Thymus (tissue), 11 donors: ENCODE results near the gene PHACTR4. TPM values are rescaled to one million over a fixed set of nuclear protein-coding genes. Genes with fewer than 3 reads are reported as not detected.
"Not testable (repeated sequence)": the region's sequence is repeated elsewhere in the genome, so short reads cannot be mapped to it uniquely, and the experiment has no call there.

Experiments
- DNase-seq, 9 donors: peaks; one replicate each; pipeline ENCODE4 v3.0.0-alpha.2; 2013; ENCODE audit warnings: low spot score in 9 of 9, low read depth in 6 of 9, missing footprints in 1 of 9
- H3K27ac ChIP-seq, 2 donors: one replicate each; pipeline ENCODE4 v1.5.1; 2013; ENCODE audit warnings: control low read depth in 1 of 2, low read depth in 1 of 2, low read length in 1 of 2, mild to moderate bottlenecking in 1 of 2, moderate library complexity in 1 of 2
- H3K27me3 ChIP-seq, 2 donors: one replicate each; pipeline ENCODE4 v1.5.1; 2013; ENCODE audit warnings: low read length in 1 of 2; ENCODE audit not compliant: control insufficient read depth in 2 of 2, insufficient read depth in 1 of 2
- H3K36me3 ChIP-seq, 2 donors: one replicate each; pipeline ENCODE4 v1.5.1; 2013; ENCODE audit warnings: low read length in 1 of 2, mild to moderate bottlenecking in 1 of 2, moderate library complexity in 1 of 2; ENCODE audit not compliant: control insufficient read depth in 2 of 2, insufficient read depth in 2 of 2
- H3K4me1 ChIP-seq, 2 donors: one replicate each; pipeline ENCODE4 v1.5.1; 2013; ENCODE audit warnings: low read length in 2 of 2; ENCODE audit not compliant: control insufficient read depth in 2 of 2, insufficient read depth in 2 of 2
- H3K4me3 ChIP-seq, 2 donors: one replicate each; pipeline ENCODE4 v1.5.1; 2013; ENCODE audit warnings: low read length in 2 of 2, control low read depth in 1 of 2, mild to moderate bottlenecking in 1 of 2
- H3K9me3 ChIP-seq, 2 donors: one replicate each; pipeline ENCODE4 v1.5.1; 2013; ENCODE audit warnings: low read length in 1 of 2, mild to moderate bottlenecking in 1 of 2; ENCODE audit not compliant: control insufficient read depth in 2 of 2, insufficient read depth in 1 of 2
- WGBS: extraction: QIAGEN DNeasy Blood & Tissue Kit; methylation state at CpG from one replicate; pipeline ENCODE4 v1.1.7; 2013; 5-methylcytosine and 5-hydroxymethylcytosine counted together
- polyA plus RNA-seq: library from polyadenylated mRNA; stranded (reverse); fragments of 200-250 nt; gene quantifications from one replicate; pipeline ENCODE4 v1.2.3, GENCODE V29; 2013
- total RNA-seq: library from RNA; stranded (reverse); fragments of 120-200 nt; gene quantifications from one replicate; pipeline ENCODE4 v1.2.4, GENCODE V29; 2013
- donor health status: healthy.

PHACTR4 gene
- total and polyA plus RNA-seq, 2 donors, result 6.5 to 18.1 TPM

GRCh38 chr1:28451011-28451410, 81.5 kb downstream of the PHACTR4 start:
- peaks cover 0 to 8% of the 10 kb centered on the region in 2 donors for H3K36me3 ChIP-seq
- no peak overlapping the region for H3K4me3 ChIP-seq
- peak in 1 of 9 donors; percentile 28 for DNase-seq
- H3K27ac ChIP-seq, result peak overlapping the region; percentile 38 to 94
- H3K9me3 ChIP-seq, result no peaks in the 10 kb centered on the region
- no peaks in the 10 kb centered on the region for H3K27me3 ChIP-seq
- WGBS, result 97% methylated on average over 5 of the region's 5 CpGs
- peaks cover 24 to 36% of the 10 kb centered on the region in 2 donors for H3K4me1 ChIP-seq

- peak overlapping the region; percentile 60 to 81 for H3K27ac ChIP-seq
- peaks cover 3 to 9% of the 10 kb centered on the region in 2 donors for H3K36me3 ChIP-seq
- no peaks in the 10 kb centered on the region for H3K27me3 ChIP-seq
- H3K4me3 ChIP-seq, result no peak overlapping the region
- DNase-seq, result peak in 5 of 9 donors; percentile 41 to 72 (median 48)
- H3K9me3 ChIP-seq, result no peaks in the 10 kb centered on the region
- peaks cover 16 to 22% of the 10 kb centered on the region in 2 donors for H3K4me1 ChIP-seq
- 41% methylated on average over 5 of the region's 5 CpGs for WGBS
Observed at GRCh38 chr1:28456078-28456477, 86.5 kb downstream of the PHACTR4 start.

GRCh38 chr1:28457678-28458077, 88.1 kb downstream of the PHACTR4 start:
- H3K27ac ChIP-seq, result no peak overlapping the region
- no peak for DNase-seq
- H3K4me1 ChIP-seq, result peaks cover 11 to 15% of the 10 kb centered on the region in 2 donors
- no peaks in the 10 kb centered on the region for H3K9me3 ChIP-seq
- no peak overlapping the region for H3K4me3 ChIP-seq
- peaks cover 3 to 18% of the 10 kb centered on the region in 2 donors for H3K36me3 ChIP-seq
- WGBS, result 96% methylated on average over 1 of the region's 1 CpG
- no peaks in the 10 kb centered on the region for H3K27me3 ChIP-seq

GRCh38 chr1:28458237-28459228, 89.0 kb downstream of the PHACTR4 start:
- peaks cover 11 to 15% of the 10 kb centered on the region in 2 donors for H3K4me1 ChIP-seq
- WGBS, result 94% methylated on average over 7 of the region's 7 CpGs
- H3K9me3 ChIP-seq, result no peaks in the 10 kb centered on the region
- H3K36me3 ChIP-seq, result peaks cover 3 to 22% of the 10 kb centered on the region in 2 donors
- H3K27me3 ChIP-seq, result no peaks in the 10 kb centered on the region
- no peak overlapping the region for H3K27ac ChIP-seq
- DNase-seq, result no peak
- no peak overlapping the region for H3K4me3 ChIP-seq

- WGBS, result 75% methylated on average over 3 of the region's 3 CpGs
- no peaks in the 10 kb centered on the region for H3K27me3 ChIP-seq
- no peak overlapping the region for H3K27ac ChIP-seq
- no peaks in the 10 kb centered on the region for H3K9me3 ChIP-seq
- no peak for DNase-seq
- no peaks in the 10 kb centered on the region for H3K4me1 ChIP-seq
- peaks cover 19 to 45% of the 10 kb centered on the region in 2 donors for H3K36me3 ChIP-seq
- H3K4me3 ChIP-seq, result no peak overlapping the region
Observed at GRCh38 chr1:28466226-28466778, 96.8 kb downstream of the PHACTR4 start.

- Histone ChIP-seq H3K9me3 (no peaks in the 10 kb centered on the region), H3K4me1 (no peaks in the 10 kb centered on the region), H3K36me3 (peaks cover 26 to 31% of the 10 kb centered on the region in 2 donors), H3K27ac (no peak overlapping the region), H3K4me3 (no peak overlapping the region), H3K27me3 (no peaks in the 10 kb centered on the region)
- 71% methylated on average over 2 of the region's 2 CpGs for WGBS
- no peak for DNase-seq
Observed at GRCh38 chr1:28470146-28470545, 100.6 kb downstream of the PHACTR4 start.

GRCh38 chr1:28479497-28479896, 110.0 kb downstream of the PHACTR4 start:
- not testable (repeated sequence) for DNase-seq, H3K4me1 ChIP-seq, H3K27ac ChIP-seq, H3K4me3 ChIP-seq, H3K9me3 ChIP-seq, H3K27me3 ChIP-seq
- peaks cover 32 to 58% of the 10 kb centered on the region in 2 donors for H3K36me3 ChIP-seq
- 98% methylated on average over 13 of the region's 13 CpGs for WGBS

GRCh38 chr1:28480308-28480707, 110.8 kb downstream of the PHACTR4 start:
- Histone ChIP-seq H3K27me3 (no peaks in the 10 kb centered on the region), H3K4me1 (no peaks in the 10 kb centered on the region), H3K27ac (no peak overlapping the region), H3K4me3 (no peak overlapping the region), H3K9me3 (no peaks in the 10 kb centered on the region), H3K36me3 (peaks cover 35 to 60% of the 10 kb centered on the region in 2 donors)
- 93% methylated on average over 5 of the region's 5 CpGs for WGBS
- no peak for DNase-seq

GRCh38 chr1:28482138-28482537, 112.6 kb downstream of the PHACTR4 start:
- Histone ChIP-seq H3K9me3 (no peaks in the 10 kb centered on the region), H3K27me3 (no peaks in the 10 kb centered on the region), H3K27ac (no peak overlapping the region), H3K4me3 (no peak overlapping the region), H3K36me3 (peaks cover 37 to 52% of the 10 kb centered on the region in 2 donors), H3K4me1 (no peaks in the 10 kb centered on the region)
- no peak for DNase-seq
- 88% methylated on average over 3 of the region's 3 CpGs for WGBS
